ENCODE results near the gene OXCT1.
"Not testable (repeated sequence)": the region's sequence is repeated elsewhere in the genome, so short reads cannot be mapped to it uniquely, and the experiment has no call there.

The OXCT1 gene

DNA sequence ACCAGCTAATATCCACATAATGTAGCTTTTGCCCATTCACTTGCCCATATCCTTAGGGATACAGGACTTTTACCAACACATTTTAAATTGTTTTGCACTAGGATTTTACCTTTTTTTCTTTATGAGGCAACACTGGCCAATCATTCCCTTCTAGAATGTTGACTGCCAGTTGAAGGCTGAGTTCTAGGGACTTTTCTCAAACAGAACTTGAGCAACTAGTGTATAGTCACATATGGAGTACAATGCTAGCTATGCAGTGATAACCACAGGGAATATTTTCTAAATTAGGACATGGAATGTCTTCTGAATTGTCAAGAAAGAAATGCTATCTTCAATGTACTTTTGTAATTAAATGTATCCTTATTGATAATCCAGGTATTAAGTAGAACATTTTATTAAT, 133.6 kb downstream of the OXCT1 start:
- Histone ChIP-seq H3K4me3 (ENCODE audit: severe bottlenecking) (no peak overlapping the region), H3K27ac (ENCODE audit: poor library complexity, severe bottlenecking) (no peak overlapping the region), H3K9me3 (ENCODE audit: severe bottlenecking) (no peaks in the 10 kb centered on the region), H3K4me1 (ENCODE audit: insufficient read depth, poor library complexity, severe bottlenecking) (no peaks in the 10 kb centered on the region), H3K27me3 (ENCODE audit: insufficient read depth, poor library complexity, severe bottlenecking) (no peaks in the 10 kb centered on the region), H3K36me3 (ENCODE audit: low read depth) (peaks cover 22% of the 10 kb centered on the region)
- no peak for ATAC-seq (ENCODE audit: low read depth)
- TF ChIP-seq, protein P1, sequence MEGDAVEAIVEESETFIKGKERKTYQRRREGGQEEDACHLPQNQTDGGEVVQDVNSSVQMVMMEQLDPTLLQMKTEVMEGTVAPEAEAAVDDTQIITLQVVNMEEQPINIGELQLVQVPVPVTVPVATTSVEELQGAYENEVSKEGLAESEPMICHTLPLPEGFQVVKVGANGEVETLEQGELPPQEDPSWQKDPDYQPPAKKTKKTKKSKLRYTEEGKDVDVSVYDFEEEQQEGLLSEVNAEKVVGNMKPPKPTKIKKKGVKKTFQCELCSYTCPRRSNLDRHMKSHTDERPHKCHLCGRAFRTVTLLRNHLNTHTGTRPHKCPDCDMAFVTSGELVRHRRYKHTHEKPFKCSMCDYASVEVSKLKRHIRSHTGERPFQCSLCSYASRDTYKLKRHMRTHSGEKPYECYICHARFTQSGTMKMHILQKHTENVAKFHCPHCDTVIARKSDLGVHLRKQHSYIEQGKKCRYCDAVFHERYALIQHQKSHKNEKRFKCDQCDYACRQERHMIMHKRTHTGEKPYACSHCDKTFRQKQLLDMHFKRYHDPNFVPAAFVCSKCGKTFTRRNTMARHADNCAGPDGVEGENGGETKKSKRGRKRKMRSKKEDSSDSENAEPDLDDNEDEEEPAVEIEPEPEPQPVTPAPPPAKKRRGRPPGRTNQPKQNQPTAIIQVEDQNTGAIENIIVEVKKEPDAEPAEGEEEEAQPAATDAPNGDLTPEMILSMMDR (IDR thresholded peaks at IDR 0.05; ENCODE audit: poor library complexity, severe bottlenecking), result no peak
- DNase-seq (ENCODE audit: low spot score), result no peak

DNA sequence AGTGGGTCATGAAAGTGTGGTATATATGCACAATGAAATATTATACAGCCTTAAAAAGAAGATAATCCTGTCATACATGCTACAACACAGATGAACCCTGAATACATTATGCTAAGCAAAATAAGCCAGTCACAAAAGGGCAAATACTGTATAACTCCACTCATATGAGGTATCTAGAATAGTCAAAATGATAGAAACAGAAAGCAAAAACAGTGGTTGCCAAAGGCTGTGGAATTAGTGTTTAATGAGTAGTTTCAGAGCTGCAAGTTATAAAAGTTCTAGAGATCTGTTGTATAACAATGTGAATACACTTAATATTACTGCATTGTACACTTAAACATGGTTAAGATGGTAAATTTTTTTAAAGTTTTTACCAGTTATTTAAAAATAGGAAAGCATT, 135.0 kb downstream of the OXCT1 start:
- no peak for ATAC-seq (ENCODE audit: low read depth)
- no peak for DNase-seq (ENCODE audit: low spot score)
- H3K4me1 ChIP-seq (ENCODE audit: insufficient read depth, poor library complexity, severe bottlenecking), result no peaks in the 10 kb centered on the region
- H3K27me3 ChIP-seq (ENCODE audit: insufficient read depth, poor library complexity, severe bottlenecking), result no peaks in the 10 kb centered on the region
- TF ChIP-seq, protein P1 (IDR thresholded peaks at IDR 0.05; ENCODE audit: poor library complexity, severe bottlenecking), result no peak
- no peak overlapping the region for H3K27ac ChIP-seq (ENCODE audit: poor library complexity, severe bottlenecking)
- no peak overlapping the region for H3K4me3 ChIP-seq (ENCODE audit: severe bottlenecking)
- H3K36me3 ChIP-seq (ENCODE audit: low read depth), result peaks cover 20% of the 10 kb centered on the region
- no peaks in the 10 kb centered on the region for H3K9me3 ChIP-seq (ENCODE audit: severe bottlenecking)

DNA sequence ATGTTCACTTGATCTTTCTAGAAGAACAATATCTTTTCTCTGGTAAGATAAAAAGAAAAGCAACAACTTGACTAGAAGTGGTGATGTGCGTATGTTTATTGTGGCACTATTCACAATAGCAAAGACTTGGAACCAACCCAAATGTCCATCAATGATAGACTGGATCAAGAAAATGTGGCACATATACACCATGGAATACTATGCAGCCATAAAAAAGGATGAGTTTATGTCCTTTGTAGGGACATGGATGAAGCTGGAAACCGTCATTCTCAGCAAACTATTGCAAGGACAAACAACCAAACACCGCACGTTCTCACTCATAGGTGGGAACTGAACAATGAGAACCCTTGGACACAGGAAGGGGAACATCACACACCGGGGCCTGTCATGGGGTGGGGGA, 140.8 kb downstream of the OXCT1 start:
- not testable (repeated sequence) for H3K27ac ChIP-seq (ENCODE audit: poor library complexity, severe bottlenecking); H3K4me3 ChIP-seq (ENCODE audit: severe bottlenecking); H3K36me3 ChIP-seq (ENCODE audit: low read depth); H3K4me1 ChIP-seq (ENCODE audit: insufficient read depth, poor library complexity, severe bottlenecking); H3K9me3 ChIP-seq (ENCODE audit: severe bottlenecking); DNase-seq (ENCODE audit: low spot score); H3K27me3 ChIP-seq (ENCODE audit: insufficient read depth, poor library complexity, severe bottlenecking); ATAC-seq (ENCODE audit: low read depth)

DNA sequence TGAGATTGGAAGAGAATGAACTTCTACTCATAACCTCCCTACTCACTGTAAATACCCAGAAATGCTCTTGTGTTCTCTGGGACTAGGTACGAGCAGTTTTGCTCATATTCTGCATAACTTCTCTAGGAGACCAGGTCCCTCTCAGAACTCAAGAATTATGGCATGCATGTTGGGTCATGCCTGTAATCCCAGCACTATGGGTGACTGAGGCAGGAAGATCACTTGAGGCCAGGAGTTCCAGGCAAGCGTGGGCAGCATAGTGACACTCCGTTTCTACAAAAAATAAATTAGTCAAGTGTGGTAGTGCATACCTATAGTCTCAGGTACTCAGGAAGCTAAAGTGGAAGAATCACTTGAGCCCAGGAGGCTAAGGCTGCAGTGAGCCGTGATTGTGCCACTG, 141.9 kb downstream of the OXCT1 start:
- Histone ChIP-seq H3K4me3 (ENCODE audit: severe bottlenecking) (no peak overlapping the region), H3K36me3 (ENCODE audit: low read depth) (no peaks in the 10 kb centered on the region), H3K4me1 (ENCODE audit: insufficient read depth, poor library complexity, severe bottlenecking) (peaks cover 2% of the 10 kb centered on the region), H3K27me3 (ENCODE audit: insufficient read depth, poor library complexity, severe bottlenecking) (no peaks in the 10 kb centered on the region), H3K9me3 (ENCODE audit: severe bottlenecking) (no peaks in the 10 kb centered on the region), H3K27ac (ENCODE audit: poor library complexity, severe bottlenecking) (no peak overlapping the region)
- TF ChIP-seq, protein P1 (IDR thresholded peaks at IDR 0.05; ENCODE audit: poor library complexity, severe bottlenecking), result no peak
- peak; percentile 38; the same call in 1 of the 3 replicates for ATAC-seq (ENCODE audit: low read depth)
- no peak for DNase-seq (ENCODE audit: low spot score)

DNA sequence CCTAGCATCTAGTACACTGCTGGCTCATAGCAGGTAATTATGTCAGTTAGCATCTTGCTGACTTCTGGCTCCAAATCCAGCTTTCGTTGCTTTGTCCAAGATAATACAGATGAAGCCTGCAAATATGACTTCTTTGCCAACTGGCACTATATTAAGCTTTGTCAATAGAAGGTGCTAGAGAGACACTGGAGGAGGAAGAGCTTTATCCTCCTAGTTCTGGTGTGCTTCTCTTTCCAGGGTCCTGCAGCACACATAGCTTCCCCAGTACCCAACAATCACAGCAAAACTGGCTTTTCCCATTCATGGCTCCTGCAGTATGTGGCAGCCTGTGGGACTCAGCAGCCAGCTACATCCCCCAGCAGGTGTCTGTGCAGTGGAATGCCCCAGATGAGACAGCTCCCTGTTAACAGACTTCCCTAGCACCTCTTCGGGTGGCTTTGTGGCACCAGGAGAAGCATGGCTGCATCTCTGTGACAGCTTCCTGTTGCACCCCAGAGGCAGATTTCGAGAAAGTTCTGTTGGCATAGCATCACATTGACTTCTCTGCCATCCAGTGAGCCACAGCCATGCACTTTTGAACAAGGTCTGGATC, 147.8 kb downstream of the OXCT1 start:
- DNase-seq (ENCODE audit: low spot score) (no peak), ATAC-seq (ENCODE audit: low read depth) (peak; percentile 45)

More for the DNA sequence above, 147.8 kb downstream of the OXCT1 start:
- no peaks in the 10 kb centered on the region for H3K9me3 ChIP-seq (ENCODE audit: severe bottlenecking)
- H3K4me3 ChIP-seq (ENCODE audit: severe bottlenecking), result no peak overlapping the region
- H3K27ac ChIP-seq (ENCODE audit: poor library complexity, severe bottlenecking), result no peak overlapping the region
- no peaks in the 10 kb centered on the region for H3K4me1 ChIP-seq (ENCODE audit: insufficient read depth, poor library complexity, severe bottlenecking)
- H3K36me3 ChIP-seq (ENCODE audit: low read depth), result no peaks in the 10 kb centered on the region
- TF ChIP-seq, protein P1 (IDR thresholded peaks at IDR 0.05; ENCODE audit: poor library complexity, severe bottlenecking), result peak; percentile 10
- H3K27me3 ChIP-seq (ENCODE audit: insufficient read depth, poor library complexity, severe bottlenecking), result no peaks in the 10 kb centered on the region

Data from RWPE2 (cell line).